SH-SY5Y (cell line): Measurements from ENCODE around the gene OSBPL9.

Experiments used
- GATA2 ChIP-seq: IDR thresholded peaks from 2 replicates; pipeline ENCODE4 v1.6.1; 2011; ENCODE audit warnings: mild to moderate bottlenecking, low read depth, low read length
- GATA3 ChIP-seq: IDR thresholded peaks from 2 replicates; pipeline ENCODE4 v1.6.1; 2011; ENCODE audit warnings: low read depth, mild to moderate bottlenecking, low read length, moderate library complexity

DNA sequence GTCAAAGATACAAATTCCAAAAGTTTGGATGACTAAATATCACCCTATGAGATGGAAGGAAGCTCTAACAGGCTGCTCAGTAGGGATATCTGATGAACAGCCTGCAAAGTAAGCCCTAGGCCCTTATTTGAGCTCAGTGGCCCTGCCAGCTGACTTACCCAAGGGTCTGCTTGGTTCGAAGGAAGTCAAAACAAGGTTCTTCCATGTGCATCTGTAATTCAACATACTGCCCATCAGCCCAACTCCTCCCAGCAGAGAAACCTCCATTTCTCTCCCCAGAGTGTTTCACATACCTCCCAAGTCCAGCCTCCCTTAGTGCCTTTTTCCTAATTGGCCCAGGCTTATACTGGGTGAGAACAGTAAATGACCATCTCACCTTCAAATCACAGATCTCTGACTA lies 175.0 kb downstream of the OSBPL9 start:
- TF ChIP-seq GATA2: no peak
- no peak for TF ChIP-seq GATA3
